Astrocyte (in vitro differentiated cells and primary cell): ENCODE data around the gene CNTNAP5. TPM values are rescaled to one million over a fixed set of nuclear protein-coding genes. Genes with fewer than 3 reads are reported as not detected.

Experiments used
- DNase-seq: peaks from one replicate; pipeline ENCODE4 v3.0.0-alpha.2; 2010; ENCODE audit warnings: low read depth
- FAIRE-seq: peaks from 2 replicates; lab custom pipeline; 2011; peaks lifted over from hg19 to GRCh38; lab: Jason Lieb, UNC
- H2AFZ ChIP-seq: 2 replicates; pipeline ENCODE4 v1.6.0; 2012; ENCODE audit warnings: low read depth, low read length, inconsistent platforms
- H3K27ac ChIP-seq: 2 replicates; pipeline ENCODE4 v1.5.1; 2011; ENCODE audit warnings: low read depth, low read length, inconsistent platforms
- H3K27me3 ChIP-seq: 2 replicates; pipeline ENCODE4 v1.6.0; 2011; ENCODE audit warnings: low read length, inconsistent platforms; ENCODE audit not compliant: insufficient read depth
- H3K36me3 ChIP-seq: 2 replicates; pipeline ENCODE4 v1.5.1; 2011; ENCODE audit warnings: low read length, inconsistent platforms; ENCODE audit not compliant: insufficient read depth
- H3K4me1 ChIP-seq: 2 replicates; pipeline ENCODE4 v1.5.1; 2011; ENCODE audit warnings: low read length, inconsistent platforms; ENCODE audit not compliant: insufficient read depth
- H3K4me2 ChIP-seq: 2 replicates; pipeline ENCODE4 v1.6.0; 2012; ENCODE audit warnings: low read length, inconsistent platforms
- H3K4me3 ChIP-seq: 2 replicates; pipeline ENCODE4 v1.5.1; 2011; ENCODE audit warnings: low read depth, mild to moderate bottlenecking, low read length, inconsistent platforms; ENCODE audit not compliant: insufficient read depth
- H3K79me2 ChIP-seq: 2 replicates; pipeline ENCODE4 v1.6.0; 2012; ENCODE audit warnings: mild to moderate bottlenecking, low read length, inconsistent platforms; ENCODE audit not compliant: insufficient read depth
- H3K9ac ChIP-seq: 2 replicates; pipeline ENCODE4 v1.6.0; 2012; ENCODE audit warnings: mild to moderate bottlenecking, low read length, inconsistent platforms
- H3K9me3 ChIP-seq: 2 replicates; pipeline ENCODE4 v1.5.1; 2012; ENCODE audit warnings: low read depth, mild to moderate bottlenecking, low read length, inconsistent platforms; ENCODE audit not compliant: insufficient read depth
- H4K20me1 ChIP-seq: 2 replicates; pipeline ENCODE4 v1.6.0; 2012; ENCODE audit warnings: low read length, inconsistent platforms; ENCODE audit not compliant: insufficient read depth
- H3K27ac Mint-ChIP-seq: one replicate; pipeline ENCODE4 v1.8.0; 2021; ENCODE audit warnings: mild to moderate bottlenecking, mixed read lengths; ENCODE audit not compliant: unreplicated experiment
- H3K27me3 Mint-ChIP-seq: one replicate; pipeline ENCODE4 v1.8.0; 2021; ENCODE audit warnings: low read depth, mixed read lengths; ENCODE audit not compliant: unreplicated experiment
- H3K36me3 Mint-ChIP-seq: one replicate; pipeline ENCODE4 v1.8.0; 2021; ENCODE audit warnings: low read depth, mixed read lengths; ENCODE audit not compliant: unreplicated experiment
- H3K4me1 Mint-ChIP-seq: one replicate; pipeline ENCODE4 v1.8.0; 2021; ENCODE audit warnings: low read depth, mixed read lengths; ENCODE audit not compliant: unreplicated experiment
- H3K4me3 Mint-ChIP-seq: one replicate; pipeline ENCODE4 v1.8.0; 2021; ENCODE audit warnings: mild to moderate bottlenecking, moderate library complexity, mixed read lengths; ENCODE audit not compliant: unreplicated experiment
- H3K9me3 Mint-ChIP-seq: one replicate; pipeline ENCODE4 v1.8.0; 2021; ENCODE audit warnings: mild to moderate bottlenecking, mixed read lengths; ENCODE audit not compliant: unreplicated experiment
- CTCF ChIP-seq: IDR thresholded peaks from 2 replicates; pipeline ENCODE4 v1.5.1; 2011; ENCODE audit warnings: low read depth, mild to moderate bottlenecking, inconsistent platforms, low read length, moderate library complexity; ENCODE audit not compliant: insufficient read depth
- EZH2 ChIP-seq: IDR thresholded peaks from 2 replicates; pipeline ENCODE4 v1.6.1; 2012; ENCODE audit warnings: mild to moderate bottlenecking, low read length, inconsistent platforms; ENCODE audit not compliant: insufficient read depth
- total RNA-seq: library from RNA; stranded (reverse); gene quantifications from 2 replicates; pipeline ENCODE4 v1.2.1, GENCODE V29; 2021

The CNTNAP5 gene
- total RNA-seq, 1 donor from 2014 or later: 0.30 TPM

DNA sequence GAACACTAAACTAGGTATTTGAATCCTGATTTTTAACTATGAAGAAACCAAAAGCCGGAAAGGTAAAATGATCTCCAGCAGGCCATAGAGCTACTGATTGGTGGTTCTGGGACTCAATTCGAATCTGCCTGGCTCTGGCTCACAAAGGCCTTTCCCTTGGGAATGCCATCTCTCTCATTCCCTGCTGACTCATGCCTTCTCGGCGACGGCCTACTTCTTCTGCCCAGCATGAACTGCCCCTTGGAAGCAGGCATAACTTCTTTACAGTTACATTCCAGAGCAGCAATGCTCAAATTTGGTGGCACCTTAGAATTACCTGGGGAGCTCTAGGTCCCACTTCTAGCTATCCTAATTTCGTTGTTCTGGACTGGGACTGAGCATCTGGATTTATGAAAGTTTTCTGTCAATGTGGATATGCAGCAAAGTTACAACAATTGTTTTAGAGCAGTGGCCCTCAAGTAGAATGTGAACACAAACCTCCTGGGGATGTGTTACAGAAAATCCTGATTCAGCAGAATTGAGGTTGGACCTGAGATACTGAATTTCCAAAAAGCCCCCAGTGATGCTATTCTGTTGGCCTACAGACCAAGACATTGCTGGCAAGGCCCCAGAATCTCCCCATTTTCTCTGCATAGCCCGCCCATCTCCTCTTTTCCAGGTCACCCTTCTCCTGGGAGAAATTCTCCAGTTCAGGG, 261.1 kb downstream of the CNTNAP5 start:
- Mint-ChIP-seq H3K27me3 (no peaks in the 10 kb centered on the region), H3K27ac (peak overlapping the region; percentile 53), H3K4me3 (no peak overlapping the region), H3K36me3 (no peaks in the 10 kb centered on the region), H3K9me3 (peaks cover 7% of the 10 kb centered on the region), H3K4me1 (peaks cover 10% of the 10 kb centered on the region)
- no peak overlapping the region for H3K27ac ChIP-seq
- no peak for DNase-seq
- no peak overlapping the region for H3K4me2 ChIP-seq
- no peaks in the 10 kb centered on the region for H4K20me1 ChIP-seq
- FAIRE-seq: no peak
- no peak overlapping the region for H2AFZ ChIP-seq
- no peak overlapping the region for H3K4me3 ChIP-seq
- H3K9ac ChIP-seq: no peak overlapping the region
- no peaks in the 10 kb centered on the region for H3K9me3 ChIP-seq
- TF ChIP-seq EZH2: no peak
- TF ChIP-seq CTCF: no peak
- H3K27me3 ChIP-seq: no peaks in the 10 kb centered on the region
- H3K4me1 ChIP-seq: no peaks in the 10 kb centered on the region
- no peaks in the 10 kb centered on the region for H3K36me3 ChIP-seq
- no peaks in the 10 kb centered on the region for H3K79me2 ChIP-seq

- H3K36me3 Mint-ChIP-seq: no peaks in the 10 kb centered on the region
- H3K9me3 ChIP-seq: no peaks in the 10 kb centered on the region
- H3K79me2 ChIP-seq: no peaks in the 10 kb centered on the region
- DNase-seq (no peak), FAIRE-seq (no peak)
- no peaks in the 10 kb centered on the region for H3K27me3 ChIP-seq
- H3K9me3 Mint-ChIP-seq: peaks cover 3% of the 10 kb centered on the region
- no peak overlapping the region for H3K4me2 ChIP-seq
- H3K4me1 ChIP-seq: no peaks in the 10 kb centered on the region
- no peaks in the 10 kb centered on the region for H3K36me3 ChIP-seq
- H3K4me3 Mint-ChIP-seq: no peak overlapping the region
- no peaks in the 10 kb centered on the region for H4K20me1 ChIP-seq
- H3K27me3 Mint-ChIP-seq: no peaks in the 10 kb centered on the region
- H3K4me1 Mint-ChIP-seq: peaks cover 5% of the 10 kb centered on the region
- H3K4me3 ChIP-seq: no peak overlapping the region
- TF ChIP-seq CTCF (no peak), EZH2 (no peak)
- H3K27ac ChIP-seq: no peak overlapping the region
- H3K9ac ChIP-seq: no peak overlapping the region
- no peak overlapping the region for H2AFZ ChIP-seq
- H3K27ac Mint-ChIP-seq: no peak overlapping the region
Measured at GRCh38 chr2:124289060-124289459, 264.0 kb downstream of the CNTNAP5 start.

- Histone ChIP-seq H3K4me1 (no peaks in the 10 kb centered on the region), H4K20me1 (no peaks in the 10 kb centered on the region), H3K27ac (no peak overlapping the region), H3K4me3 (no peak overlapping the region), H2AFZ (no peak overlapping the region), H3K27me3 (no peaks in the 10 kb centered on the region), H3K36me3 (no peaks in the 10 kb centered on the region), H3K9ac (no peak overlapping the region), H3K4me2 (no peak overlapping the region), H3K79me2 (no peaks in the 10 kb centered on the region), H3K9me3 (no peaks in the 10 kb centered on the region)
- Mint-ChIP-seq H3K4me1 (peaks cover 5% of the 10 kb centered on the region), H3K27ac (no peak overlapping the region), H3K27me3 (no peaks in the 10 kb centered on the region), H3K4me3 (no peak overlapping the region), H3K9me3 (peaks cover 3% of the 10 kb centered on the region), H3K36me3 (no peaks in the 10 kb centered on the region)
- no peak for FAIRE-seq
- no peak for TF ChIP-seq CTCF
- no peak for TF ChIP-seq EZH2
- DNase-seq: no peak
Measured at GRCh38 chr2:124289615-124290014, 264.5 kb downstream of the CNTNAP5 start.
